SK-N-SH treated with all-trans-retinoic acid at 6 μM for 48 hours (cell line): ENCODE data around the gene DPF3.

Experiments used
- ATAC-seq: fragments of 200-7000 bp; cut with Tn5 transposase; 3 replicates; pipeline ENCODE4 v1.9.1; 2020; ENCODE audit warnings: mild to moderate bottlenecking, moderate library complexity
- BACH2 ChIP-seq: fragments of 250-450 bp; sonication (Bioruptor Pico); IDR thresholded peaks from 2 replicates; pipeline ENCODE4 v1.9.0; 2021; ENCODE audit warnings: mild to moderate bottlenecking, borderline replicate concordance
- CSDC2 ChIP-seq: fragments of 250-450 bp; sonication (Bioruptor Pico); IDR thresholded peaks from 2 replicates; pipeline ENCODE4 v1.5.0; 2020; ENCODE audit warnings: mild to moderate bottlenecking, moderate library complexity
- ESRRG ChIP-seq: fragments of 250-450 bp; sonication (Bioruptor Pico); IDR thresholded peaks from 2 replicates; pipeline ENCODE4 v1.6.1; 2021; ENCODE audit warnings: mild to moderate bottlenecking
- GLIS3 ChIP-seq: fragments of 250-450 bp; sonication (Bioruptor Pico); IDR thresholded peaks from 2 replicates; pipeline ENCODE4 v1.5.0; 2020; ENCODE audit warnings: mild to moderate bottlenecking, moderate library complexity
- ISL1 ChIP-seq: fragments of 250-450 bp; sonication (Bioruptor Pico); IDR thresholded peaks from 2 replicates; pipeline ENCODE4 v2.1.2; 2022; ENCODE audit warnings: mild to moderate bottlenecking, moderate library complexity
- OSR1 ChIP-seq: fragments of 250-450 bp; sonication (Bioruptor Pico); IDR thresholded peaks from 2 replicates; pipeline ENCODE4 v1.8.0; 2022; ENCODE audit warnings: moderate library complexity, mild to moderate bottlenecking, inconsistent platforms
- PATZ1 ChIP-seq: fragments of 250-450 bp; sonication (Bioruptor Pico); IDR thresholded peaks from 2 replicates; pipeline ENCODE4 v1.8.0; 2020; ENCODE audit warnings: mild to moderate bottlenecking, moderate library complexity, borderline replicate concordance
- POU6F1 ChIP-seq: fragments of 250-450 bp; sonication (Bioruptor Pico); IDR thresholded peaks from 2 replicates; pipeline ENCODE4 v1.8.0; 2021; ENCODE audit warnings: low read depth, mild to moderate bottlenecking, moderate library complexity, borderline replicate concordance
- PPARA ChIP-seq: fragments of 250-450 bp; sonication (Bioruptor Pico); IDR thresholded peaks from 2 replicates; pipeline ENCODE4 v1.5.0; 2020; ENCODE audit warnings: mild to moderate bottlenecking, borderline replicate concordance
- RARB ChIP-seq: fragments of 250-450 bp; sonication (Bioruptor Pico); IDR thresholded peaks from 2 replicates; pipeline ENCODE4 v1.8.0; 2021; ENCODE audit warnings: mild to moderate bottlenecking, moderate library complexity
- SNAI2 ChIP-seq: fragments of 250-450 bp; sonication (Bioruptor Pico); IDR thresholded peaks from 2 replicates; pipeline ENCODE4 v1.5.0; 2020; ENCODE audit warnings: mild to moderate bottlenecking, moderate library complexity
- TCF4 ChIP-seq: fragments of 250-450 bp; sonication (Bioruptor Pico); IDR thresholded peaks from 2 replicates; pipeline ENCODE4 v1.8.0; 2021; ENCODE audit warnings: mild to moderate bottlenecking, moderate library complexity, borderline replicate concordance
- TOX ChIP-seq: fragments of 250-450 bp; sonication (Bioruptor Pico); IDR thresholded peaks from 2 replicates; pipeline ENCODE4 v1.8.0; 2021; ENCODE audit warnings: mild to moderate bottlenecking, moderate library complexity, borderline replicate concordance
- ZC3H10 ChIP-seq: fragments of 250-450 bp; sonication (Bioruptor Pico); IDR thresholded peaks from 2 replicates; pipeline ENCODE4 v1.5.1; 2021; ENCODE audit warnings: mild to moderate bottlenecking, moderate library complexity
- ZFP3 ChIP-seq: fragments of 250-450 bp; sonication (Bioruptor Pico); IDR thresholded peaks from 2 replicates; pipeline ENCODE4 v1.5.0; 2020; ENCODE audit warnings: mild to moderate bottlenecking, moderate library complexity
- ZFP30 ChIP-seq: fragments of 450-650 bp; formaldehyde crosslinking; IDR thresholded peaks from 2 replicates; pipeline ENCODE4 v1.5.0; 2022; ENCODE audit warnings: mild to moderate bottlenecking, moderate library complexity
- ZNF565 ChIP-seq: fragments of 450-650 bp; formaldehyde crosslinking; conservative IDR thresholded peaks from 2 replicates; pipeline ENCODE4 v1.5.0; 2020; ENCODE audit warnings: low read depth, mild to moderate bottlenecking, moderate library complexity
- ZNF8 ChIP-seq: fragments of 450-650 bp; formaldehyde crosslinking; IDR thresholded peaks from 2 replicates; pipeline ENCODE4 v1.5.0; 2020; ENCODE audit warnings: mild to moderate bottlenecking, moderate library complexity
- TF ChIP-seq, protein P1 (sequence below): fragments of 250-450 bp; sonication (Bioruptor Pico); IDR thresholded peaks from 2 replicates; pipeline ENCODE4 v1.5.1; 2021; ENCODE audit warnings: mild to moderate bottlenecking, moderate library complexity
- TF ChIP-seq, protein P2 (sequence below): fragments of 250-450 bp; sonication (Bioruptor Pico); IDR thresholded peaks from 2 replicates; pipeline ENCODE4 v1.5.0; 2020; ENCODE audit warnings: mild to moderate bottlenecking, moderate library complexity

DPF3 gene

GRCh38 chr14:72609205-72609916 lies 284.5 kb downstream of the DPF3 start (continued):
- TF ChIP-seq, protein P1, sequence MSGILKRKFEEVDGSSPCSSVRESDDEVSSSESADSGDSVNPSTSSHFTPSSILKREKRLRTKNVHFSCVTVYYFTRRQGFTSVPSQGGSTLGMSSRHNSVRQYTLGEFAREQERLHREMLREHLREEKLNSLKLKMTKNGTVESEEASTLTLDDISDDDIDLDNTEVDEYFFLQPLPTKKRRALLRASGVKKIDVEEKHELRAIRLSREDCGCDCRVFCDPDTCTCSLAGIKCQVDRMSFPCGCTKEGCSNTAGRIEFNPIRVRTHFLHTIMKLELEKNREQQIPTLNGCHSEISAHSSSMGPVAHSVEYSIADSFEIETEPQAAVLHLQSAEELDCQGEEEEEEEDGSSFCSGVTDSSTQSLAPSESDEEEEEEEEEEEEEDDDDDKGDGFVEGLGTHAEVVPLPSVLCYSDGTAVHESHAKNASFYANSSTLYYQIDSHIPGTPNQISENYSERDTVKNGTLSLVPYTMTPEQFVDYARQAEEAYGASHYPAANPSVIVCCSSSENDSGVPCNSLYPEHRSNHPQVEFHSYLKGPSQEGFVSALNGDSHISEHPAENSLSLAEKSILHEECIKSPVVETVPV (CRISPR knock-in tag), result no peak
- TF ChIP-seq ISL1 (CRISPR knock-in tag) (no peak), ZNF8 (no peak), ZNF565 (CRISPR knock-in tag) (no peak), ZFP30 (CRISPR knock-in tag) (no peak), CSDC2 (no peak)
- TF ChIP-seq, protein P2, sequence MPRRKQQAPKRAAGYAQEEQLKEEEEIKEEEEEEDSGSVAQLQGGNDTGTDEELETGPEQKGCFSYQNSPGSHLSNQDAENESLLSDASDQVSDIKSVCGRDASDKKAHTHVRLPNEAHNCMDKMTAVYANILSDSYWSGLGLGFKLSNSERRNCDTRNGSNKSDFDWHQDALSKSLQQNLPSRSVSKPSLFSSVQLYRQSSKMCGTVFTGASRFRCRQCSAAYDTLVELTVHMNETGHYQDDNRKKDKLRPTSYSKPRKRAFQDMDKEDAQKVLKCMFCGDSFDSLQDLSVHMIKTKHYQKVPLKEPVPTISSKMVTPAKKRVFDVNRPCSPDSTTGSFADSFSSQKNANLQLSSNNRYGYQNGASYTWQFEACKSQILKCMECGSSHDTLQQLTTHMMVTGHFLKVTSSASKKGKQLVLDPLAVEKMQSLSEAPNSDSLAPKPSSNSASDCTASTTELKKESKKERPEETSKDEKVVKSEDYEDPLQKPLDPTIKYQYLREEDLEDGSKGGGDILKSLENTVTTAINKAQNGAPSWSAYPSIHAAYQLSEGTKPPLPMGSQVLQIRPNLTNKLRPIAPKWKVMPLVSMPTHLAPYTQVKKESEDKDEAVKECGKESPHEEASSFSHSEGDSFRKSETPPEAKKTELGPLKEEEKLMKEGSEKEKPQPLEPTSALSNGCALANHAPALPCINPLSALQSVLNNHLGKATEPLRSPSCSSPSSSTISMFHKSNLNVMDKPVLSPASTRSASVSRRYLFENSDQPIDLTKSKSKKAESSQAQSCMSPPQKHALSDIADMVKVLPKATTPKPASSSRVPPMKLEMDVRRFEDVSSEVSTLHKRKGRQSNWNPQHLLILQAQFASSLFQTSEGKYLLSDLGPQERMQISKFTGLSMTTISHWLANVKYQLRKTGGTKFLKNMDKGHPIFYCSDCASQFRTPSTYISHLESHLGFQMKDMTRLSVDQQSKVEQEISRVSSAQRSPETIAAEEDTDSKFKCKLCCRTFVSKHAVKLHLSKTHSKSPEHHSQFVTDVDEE (CRISPR knock-in tag), result no peak

DNA sequence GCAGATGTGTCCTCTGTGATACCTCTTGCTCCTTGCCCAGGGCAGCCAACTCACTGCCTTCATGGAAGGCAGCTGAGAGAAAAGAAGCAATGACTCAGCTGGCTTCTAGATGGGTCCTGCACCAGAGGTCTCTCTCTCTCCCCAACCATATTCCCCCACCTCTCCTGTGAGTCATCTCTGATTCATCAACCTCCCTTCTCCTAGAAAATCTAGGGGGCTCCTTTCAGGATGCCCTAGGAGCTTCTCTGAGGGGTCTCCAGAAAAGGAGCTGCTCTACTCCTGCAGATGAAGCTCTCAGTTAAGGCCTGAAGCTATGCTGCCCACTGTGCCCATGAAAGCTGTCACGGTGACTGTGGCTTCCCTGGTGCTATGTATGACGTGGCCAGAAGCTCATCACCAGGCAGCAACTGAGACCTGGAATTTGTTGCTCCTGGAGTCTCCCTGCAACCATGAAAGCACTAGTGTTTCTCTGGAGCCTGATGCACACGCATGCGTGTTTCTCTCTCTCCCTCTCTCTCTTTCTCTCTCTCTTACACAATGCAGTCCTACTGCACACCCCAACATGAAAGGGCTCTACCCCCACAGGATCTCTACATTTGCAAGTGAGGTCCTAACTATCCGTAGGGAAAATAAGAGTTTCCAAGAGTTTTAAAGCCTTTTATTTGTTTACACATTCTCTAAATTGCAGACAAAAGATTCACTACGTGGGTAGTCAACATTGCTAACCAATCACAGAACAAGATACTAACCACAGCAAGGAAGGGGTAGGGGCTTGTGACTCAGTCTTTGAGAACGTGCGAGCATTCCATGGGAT lies 285.3 kb downstream of the DPF3 start:
- no peak for TF ChIP-seq TOX (CRISPR knock-in tag)
- no peak for TF ChIP-seq ESRRG (CRISPR knock-in tag)
- TF ChIP-seq OSR1 (CRISPR knock-in tag), result no peak
- TF ChIP-seq RARB, result no peak
- no peak for TF ChIP-seq SNAI2 (CRISPR knock-in tag)
- TF ChIP-seq ISL1 (CRISPR knock-in tag), result no peak
- no peak for TF ChIP-seq CSDC2
- TF ChIP-seq ZFP3, result no peak
- no peak for TF ChIP-seq ZC3H10 (CRISPR knock-in tag)
- TF ChIP-seq BACH2 (CRISPR knock-in tag), result no peak
- no peak for TF ChIP-seq POU6F1 (CRISPR knock-in tag)
- TF ChIP-seq PATZ1 (CRISPR knock-in tag), result no peak
- no peak for TF ChIP-seq PPARA
- no peak for TF ChIP-seq TCF4
- no peak for TF ChIP-seq GLIS3
- TF ChIP-seq ZNF565 (CRISPR knock-in tag), result no peak
- TF ChIP-seq, protein P2 (CRISPR knock-in tag), result no peak
- no peak for TF ChIP-seq ZFP30 (CRISPR knock-in tag)
- TF ChIP-seq, protein P1 (CRISPR knock-in tag), result no peak
- TF ChIP-seq ZNF8, result no peak
- ATAC-seq, result peak; percentile 87
